CD14-positive monocyte (primary cell): ENCODE results near the gene RRP8. TPM values are rescaled to one million over a fixed set of nuclear protein-coding genes. Genes with fewer than 3 reads are reported as not detected.

ENCODE experiments used
- DNase-seq, 3 donors: peaks; one replicate each; pipeline ENCODE4 v3.0.0-alpha.2; 2011 to 2022
- H2AFZ ChIP-seq: 2 replicates; pipeline ENCODE4 v1.6.0; 2012; ENCODE audit warnings: mild to moderate bottlenecking, low read depth, low read length, inconsistent platforms; ENCODE audit not compliant: insufficient read depth, poor library complexity, severe bottlenecking
- H3K27ac ChIP-seq, 2 donors: 1 replicate in 1 of 2; 2 replicates in 1 of 2; pipeline ENCODE4 v1.5.1; 2012 to 2013; ENCODE audit warnings: low read length in 2 of 2, control low read depth in 1 of 2, inconsistent platforms in 1 of 2, low read depth in 1 of 2, mild to moderate bottlenecking in 1 of 2
- H3K27me3 ChIP-seq, 2 donors: one replicate each; pipeline versions ENCODE4 v1.6.0 to v1.6.1; 2011 to 2013; ENCODE audit warnings: low read length in 2 of 2; ENCODE audit not compliant: control insufficient read depth in 2 of 2, insufficient read depth in 2 of 2
- H3K36me3 ChIP-seq, 2 donors: replicated peaks in 1 of 2; 1 replicate in 1 of 2; 2 replicates in 1 of 2; pipeline versions ENCODE4 v1.5.1 to v1.6.1; 2012 to 2013; ENCODE audit warnings: low read length in 2 of 2, control low read depth in 1 of 2, inconsistent platforms in 1 of 2, mild to moderate bottlenecking in 1 of 2; ENCODE audit not compliant: insufficient read depth in 2 of 2, control insufficient read depth in 1 of 2
- H3K4me1 ChIP-seq, 2 donors: 1 replicate in 1 of 2; 2 replicates in 1 of 2; pipeline versions ENCODE4 v1.5.1 to v1.6.1; 2012 to 2013; ENCODE audit warnings: low read length in 2 of 2, control low read depth in 1 of 2, inconsistent platforms in 1 of 2, mild to moderate bottlenecking in 1 of 2, moderate library complexity in 1 of 2; ENCODE audit not compliant: insufficient read depth in 2 of 2, control insufficient read depth in 1 of 2
- H3K4me2 ChIP-seq: replicated peaks from 2 replicates; pipeline ENCODE3; 2012; ENCODE audit warnings: low read length, moderate library complexity, mild to moderate bottlenecking; ENCODE audit not compliant: poor library complexity, severe bottlenecking; ENCODE audit errors: extremely low read depth
- H3K4me3 ChIP-seq, 3 experiments: fragments of 200-600 bp in 1 of 3; sonication (generic) in 1 of 3; replicated peaks in 1 of 3; 1 replicate in 2 of 3; 2 replicates in 1 of 3; pipeline ENCODE4 v1.5.1; 2011 to 2013; ENCODE audit warnings: low read length in 3 of 3, mild to moderate bottlenecking in 3 of 3, control low read depth in 2 of 3, low read depth in 2 of 3, inconsistent platforms in 1 of 3, moderate library complexity in 1 of 3
- H3K79me2 ChIP-seq: 2 replicates; pipeline ENCODE4 v1.6.0; 2012; ENCODE audit warnings: mild to moderate bottlenecking, control low read depth, inconsistent platforms, low read length, moderate library complexity; ENCODE audit not compliant: insufficient read depth
- H3K9ac ChIP-seq: 2 replicates; pipeline ENCODE4 v1.6.0; 2017; ENCODE audit warnings: low read length, mild to moderate bottlenecking; ENCODE audit not compliant: insufficient read depth, poor library complexity, severe bottlenecking
- H3K9me3 ChIP-seq, 2 donors: replicated peaks in 1 of 2; 1 replicate in 1 of 2; 2 replicates in 1 of 2; pipeline versions ENCODE4 v1.5.1 to v1.6.1; 2012 to 2013; ENCODE audit warnings: low read length in 2 of 2, control low read depth in 1 of 2; ENCODE audit not compliant: control insufficient read depth in 1 of 2, insufficient read depth in 1 of 2
- H4K20me1 ChIP-seq: 2 replicates; pipeline ENCODE4 v1.6.0; 2012; ENCODE audit warnings: mild to moderate bottlenecking, low read length, control low read depth, moderate library complexity; ENCODE audit not compliant: insufficient read depth
- H3K27ac Mint-ChIP-seq, 7 donors: one replicate each; pipeline ENCODE4 v1.8.0; 2020; ENCODE audit warnings: mild to moderate bottlenecking in 7 of 7, mixed read lengths in 7 of 7, moderate library complexity in 6 of 7, inconsistent platforms in 2 of 7
- H3K27me3 Mint-ChIP-seq, 3 donors: one replicate each; pipeline ENCODE4 v1.8.0; 2021 to 2022; ENCODE audit warnings: low read depth in 3 of 3, mild to moderate bottlenecking in 3 of 3, mixed read lengths in 3 of 3, moderate library complexity in 3 of 3, inconsistent platforms in 1 of 3
- H3K36me3 Mint-ChIP-seq, 2 donors: one replicate each; pipeline ENCODE4 v1.8.0; 2020; ENCODE audit warnings: mixed read lengths in 2 of 2, inconsistent platforms in 1 of 2, mild to moderate bottlenecking in 1 of 2
- H3K4me1 Mint-ChIP-seq: one replicate; pipeline ENCODE4 v1.8.0; 2020; ENCODE audit warnings: mild to moderate bottlenecking, mixed read lengths
- H3K4me3 Mint-ChIP-seq, 2 donors: one replicate each; pipeline ENCODE4 v1.8.0; 2020; ENCODE audit warnings: mild to moderate bottlenecking in 2 of 2, mixed read lengths in 2 of 2, moderate library complexity in 1 of 2
- H3K9me3 Mint-ChIP-seq, 7 donors: one replicate each; pipeline ENCODE4 v1.8.0; 2020 to 2022; ENCODE audit warnings: mixed read lengths in 7 of 7, mild to moderate bottlenecking in 6 of 7, moderate library complexity in 6 of 7, inconsistent platforms in 2 of 7
- CTCF ChIP-seq: fragments of 200-600 bp; IDR thresholded peaks from one replicate; pipeline ENCODE4 v1.8.0; 2022; ENCODE audit warnings: antibody characterized with exemption, mild to moderate bottlenecking
- WGBS: methylation state at CpG from one replicate; pipeline ENCODE4 v1.1.5; 2013; ENCODE audit warnings: missing lambda C conversion rate; ENCODE audit not compliant: insufficient coverage; 5-methylcytosine and 5-hydroxymethylcytosine counted together
- intact Hi-C, 2 donors: fragments of 100-400 bp; cut with micrococcal nuclease; formaldehyde crosslinking; loops; one replicate each; pipeline versions ENCODE4 v1.15.0 to v1.15.1; 2023
- polyA plus RNA-seq, 3 donors: library from polyadenylated mRNA; depleted of rRNA in 1 of 3; unstranded in 2 of 3; stranded (reverse) in 1 of 3; fragments of 300-500 nt in 2 of 3; fragments of >200 nt in 1 of 3; fragmentation: Illumina TruSeq in 2 of 3; gene quantifications; 1 replicate in 2 of 3; 2 replicates in 1 of 3; pipeline ENCODE4 v1.2.3, GENCODE V29; 2012 to 2021

RRP8 gene
- polyA plus RNA-seq, 3 donors, result 7.2 to 14.1 (median 11.9) TPM

DNA sequence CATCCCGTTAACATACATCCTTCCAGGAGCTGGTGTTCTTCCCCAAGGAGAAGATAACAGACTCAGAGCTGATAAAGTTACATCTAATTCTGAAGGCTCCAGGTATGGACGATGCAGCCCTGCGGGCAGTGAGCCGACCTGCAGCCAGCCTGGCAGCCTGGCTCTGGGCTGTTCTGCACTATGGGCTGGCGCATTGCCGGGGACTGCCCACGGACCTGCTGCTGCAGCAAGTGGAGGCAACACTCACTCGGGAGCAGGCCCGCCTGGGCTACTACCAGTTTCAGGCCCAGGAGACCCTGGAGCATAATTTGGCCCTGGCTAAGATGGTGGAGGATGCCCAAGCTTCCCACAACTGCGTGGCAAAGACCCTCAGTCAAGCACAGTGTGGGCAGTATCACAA lies 39.7 kb downstream of the RRP8 start:
- Histone ChIP-seq H4K20me1 (no peaks in the 10 kb centered on the region), H3K27ac (no peak overlapping the region), H3K4me3 (no peak overlapping the region), H3K27me3 (no peaks in the 10 kb centered on the region), H3K36me3 (no peaks in the 10 kb centered on the region), H3K4me1 (no peaks in the 10 kb centered on the region), H2AFZ (no peak overlapping the region), H3K9me3 (no peaks in the 10 kb centered on the region), H3K79me2 (no peaks in the 10 kb centered on the region), H3K9ac (no peak overlapping the region), H3K4me2 (no peak overlapping the region)
- Mint-ChIP-seq H3K27me3 (no peaks in the 10 kb centered on the region), H3K27ac (no peak overlapping the region), H3K9me3 (no peaks in the 10 kb centered on the region), H3K4me3 (no peak overlapping the region), H3K4me1 (peaks cover 3% of the 10 kb centered on the region), H3K36me3 (peaks cover 6 to 7% of the 10 kb centered on the region in 2 donors)
- WGBS, result 97% methylated on average over 10 of the region's 10 CpGs
- intact Hi-C loops, result no loop called here
- TF ChIP-seq CTCF, result no peak
- no peak for DNase-seq

GRCh38 chr11:6563121-6563619 lies 40.2 kb downstream of the RRP8 start:
- H3K27me3 ChIP-seq, result no peaks in the 10 kb centered on the region
- TF ChIP-seq CTCF, result no peak
- Mint-ChIP-seq H3K27me3 (no peaks in the 10 kb centered on the region), H3K27ac (no peak overlapping the region), H3K4me3 (no peak overlapping the region), H3K9me3 (no peaks in the 10 kb centered on the region), H3K4me1 (no peaks in the 10 kb centered on the region), H3K36me3 (peaks cover 6 to 7% of the 10 kb centered on the region in 2 donors)
- no peak overlapping the region for H3K27ac ChIP-seq
- intact Hi-C loops, result no loop called here
- no peaks in the 10 kb centered on the region for H3K9me3 ChIP-seq
- no peak overlapping the region for H2AFZ ChIP-seq
- no peak overlapping the region for H3K9ac ChIP-seq
- no peaks in the 10 kb centered on the region for H3K36me3 ChIP-seq
- no peak for DNase-seq
- no peak overlapping the region for H3K4me2 ChIP-seq
- H3K4me1 ChIP-seq, result no peaks in the 10 kb centered on the region
- WGBS, result 94% methylated on average over 3 of the region's 4 CpGs
- no peaks in the 10 kb centered on the region for H4K20me1 ChIP-seq
- no peaks in the 10 kb centered on the region for H3K79me2 ChIP-seq
- no peak overlapping the region for H3K4me3 ChIP-seq
